HEK293 (cell line): ENCODE data around the gene ROS1.

Experiments used
- CTCF ChIA-PET: fragments of 350-600 bp; formaldehyde crosslinking; extraction: SDS; loops from one replicate; lab custom pipeline; 2021; ENCODE audit warnings: antibody characterized with exemption; lab: Yijun Ruan, JAX
- POLR2A ChIA-PET: fragments of 300-600 bp; formaldehyde crosslinking; extraction: SDS; loops from one replicate; lab custom pipeline; 2020; ENCODE audit warnings: antibody characterized with exemption, inconsistent platforms; lab: Yijun Ruan, JAX
- H3K27ac ChIP-seq: fragments of 200-500 bp; sonication (Bioruptor generic); 2 replicates; pipeline ENCODE4 v1.5.1; 2014; ENCODE audit warnings: low read depth, low read length, control low read depth, inconsistent platforms; ENCODE audit errors: extremely low read depth
- H3K36me3 ChIP-seq, 2 experiments: fragments of 200-500 bp in 1 of 2; sonication (Bioruptor generic) in 1 of 2; 1 replicate in 1 of 2; 2 replicates in 1 of 2; pipeline ENCODE4 v1.5.1; 2014 to 2017; ENCODE audit warnings: inconsistent platforms in 2 of 2, low read length in 2 of 2; ENCODE audit not compliant: control insufficient read depth in 2 of 2, insufficient read depth in 1 of 2
- H3K4me1 ChIP-seq: fragments of 200-500 bp; sonication (Bioruptor generic); 2 replicates; pipeline ENCODE4 v1.5.1; 2014; ENCODE audit warnings: mild to moderate bottlenecking, low read length, inconsistent platforms; ENCODE audit not compliant: control insufficient read depth, insufficient read depth
- H3K4me3 ChIP-seq: 2 replicates; pipeline ENCODE4 v1.5.1; 2011; ENCODE audit warnings: low read depth, mild to moderate bottlenecking, control low read depth, low read length, moderate library complexity
- H3K9me3 ChIP-seq: fragments of 200-500 bp; sonication (Bioruptor generic); 2 replicates; pipeline ENCODE4 v1.5.1; 2014; ENCODE audit warnings: low read depth, low read length, inconsistent platforms; ENCODE audit not compliant: control insufficient read depth, insufficient read depth
- HOXD13 ChIP-seq: sonication (generic); formaldehyde crosslinking; IDR thresholded peaks from 2 replicates; pipeline ENCODE4 v1.8.0; 2022; ENCODE audit warnings: missing genetic modification reagents, borderline replicate concordance
- SP3 ChIP-seq: fragments of 450-650 bp; formaldehyde crosslinking; IDR thresholded peaks from 2 replicates; pipeline ENCODE4 v1.5.1; 2016; ENCODE audit warnings: missing biosample characterization, missing genetic modification characterization
- ZBTB1 ChIP-seq: fragments of 450-650 bp; formaldehyde crosslinking; IDR thresholded peaks from 2 replicates; pipeline ENCODE4 v1.5.1; 2016; ENCODE audit warnings: missing biosample characterization, missing genetic modification characterization
- ZNF10 ChIP-seq: fragments of 450-650 bp; formaldehyde crosslinking; IDR thresholded peaks from 2 replicates; pipeline ENCODE4 v1.5.1; 2017; ENCODE audit warnings: missing biosample characterization, missing genetic modification characterization
- ZNF175 ChIP-seq: fragments of 450-650 bp; formaldehyde crosslinking; IDR thresholded peaks from 2 replicates; pipeline ENCODE4 v1.5.1; 2016; ENCODE audit warnings: missing biosample characterization, missing genetic modification characterization
- ZNF19 ChIP-seq: fragments of 450-650 bp; formaldehyde crosslinking; IDR thresholded peaks from 2 replicates; pipeline ENCODE4; 2016; ENCODE audit warnings: missing biosample characterization, missing genetic modification characterization, low read depth
- ZNF24 ChIP-seq: fragments of 450-650 bp; formaldehyde crosslinking; IDR thresholded peaks from 2 replicates; pipeline ENCODE4 v1.5.1; 2016; ENCODE audit warnings: missing biosample characterization, missing genetic modification characterization
- ZNF391 ChIP-seq: fragments of 450-650 bp; formaldehyde crosslinking; IDR thresholded peaks from 2 replicates; pipeline ENCODE4 v1.5.1; 2016; ENCODE audit warnings: low read depth, missing biosample characterization, missing genetic modification characterization, borderline replicate concordance
- ZNF488 ChIP-seq: fragments of 450-650 bp; formaldehyde crosslinking; IDR thresholded peaks from 2 replicates; pipeline ENCODE4 v1.5.1; 2016; ENCODE audit warnings: missing biosample characterization, missing genetic modification characterization
- ZNF658 ChIP-seq: fragments of 450-650 bp; formaldehyde crosslinking; IDR thresholded peaks from 2 replicates; pipeline ENCODE4; 2016; ENCODE audit warnings: missing biosample characterization, missing genetic modification characterization
- ZNF664 ChIP-seq: fragments of 450-650 bp; formaldehyde crosslinking; IDR thresholded peaks from 2 replicates; pipeline ENCODE4 v1.5.1; 2016; ENCODE audit warnings: missing biosample characterization, missing genetic modification characterization
- ZNF747 ChIP-seq: fragments of 450-650 bp; formaldehyde crosslinking; IDR thresholded peaks from 2 replicates; pipeline ENCODE4 v1.5.1; 2016; ENCODE audit warnings: missing biosample characterization, missing genetic modification characterization
- ZNF76 ChIP-seq: fragments of 450-650 bp; formaldehyde crosslinking; IDR thresholded peaks from 2 replicates; pipeline ENCODE4; 2016; ENCODE audit warnings: low read depth, missing biosample characterization, missing genetic modification characterization, borderline replicate concordance
- ZNF777 ChIP-seq: fragments of 450-650 bp; formaldehyde crosslinking; IDR thresholded peaks from 2 replicates; pipeline ENCODE4 v1.5.1; 2017; ENCODE audit warnings: missing biosample characterization, missing genetic modification characterization, borderline replicate concordance
- ZNF785 ChIP-seq: fragments of 450-650 bp; formaldehyde crosslinking; IDR thresholded peaks from 2 replicates; pipeline ENCODE4 v1.5.1; 2016; ENCODE audit warnings: missing biosample characterization, missing genetic modification characterization
- TF ChIP-seq, protein P1 (sequence below): fragments of 450-650 bp; formaldehyde crosslinking; IDR thresholded peaks from 2 replicates; pipeline ENCODE4 v1.5.1; 2016; ENCODE audit warnings: missing biosample characterization, missing genetic modification characterization, borderline replicate concordance
- TF ChIP-seq, protein P2 (sequence below): fragments of 450-650 bp; formaldehyde crosslinking; IDR thresholded peaks from 2 replicates; pipeline ENCODE4 v1.5.0; 2017; ENCODE audit warnings: missing biosample characterization, missing genetic modification characterization, borderline replicate concordance
- TF ChIP-seq, protein P3 (sequence below): fragments of 450-650 bp; formaldehyde crosslinking; IDR thresholded peaks from 2 replicates; pipeline ENCODE4 v1.5.1; 2017; ENCODE audit warnings: missing biosample characterization, missing genetic modification characterization

The ROS1 gene

GRCh38 chr6:117389227-117390057, 36.3 kb downstream of the ROS1 start:
- TF ChIP-seq ZNF76 (tag by site-specific recombination): no peak
- no peak for TF ChIP-seq ZNF10
- TF ChIP-seq ZNF19 (tag by site-specific recombination): no peak
- no peak for TF ChIP-seq SP3
- no peak for TF ChIP-seq ZNF664
- no peak for TF ChIP-seq ZNF747 (tag by site-specific recombination)
- TF ChIP-seq ZNF658 (tag by site-specific recombination): no peak
- TF ChIP-seq HOXD13 (CRISPR knock-in tag): no peak
- TF ChIP-seq ZNF24 (tag by site-specific recombination): no peak
- TF ChIP-seq, protein P1, sequence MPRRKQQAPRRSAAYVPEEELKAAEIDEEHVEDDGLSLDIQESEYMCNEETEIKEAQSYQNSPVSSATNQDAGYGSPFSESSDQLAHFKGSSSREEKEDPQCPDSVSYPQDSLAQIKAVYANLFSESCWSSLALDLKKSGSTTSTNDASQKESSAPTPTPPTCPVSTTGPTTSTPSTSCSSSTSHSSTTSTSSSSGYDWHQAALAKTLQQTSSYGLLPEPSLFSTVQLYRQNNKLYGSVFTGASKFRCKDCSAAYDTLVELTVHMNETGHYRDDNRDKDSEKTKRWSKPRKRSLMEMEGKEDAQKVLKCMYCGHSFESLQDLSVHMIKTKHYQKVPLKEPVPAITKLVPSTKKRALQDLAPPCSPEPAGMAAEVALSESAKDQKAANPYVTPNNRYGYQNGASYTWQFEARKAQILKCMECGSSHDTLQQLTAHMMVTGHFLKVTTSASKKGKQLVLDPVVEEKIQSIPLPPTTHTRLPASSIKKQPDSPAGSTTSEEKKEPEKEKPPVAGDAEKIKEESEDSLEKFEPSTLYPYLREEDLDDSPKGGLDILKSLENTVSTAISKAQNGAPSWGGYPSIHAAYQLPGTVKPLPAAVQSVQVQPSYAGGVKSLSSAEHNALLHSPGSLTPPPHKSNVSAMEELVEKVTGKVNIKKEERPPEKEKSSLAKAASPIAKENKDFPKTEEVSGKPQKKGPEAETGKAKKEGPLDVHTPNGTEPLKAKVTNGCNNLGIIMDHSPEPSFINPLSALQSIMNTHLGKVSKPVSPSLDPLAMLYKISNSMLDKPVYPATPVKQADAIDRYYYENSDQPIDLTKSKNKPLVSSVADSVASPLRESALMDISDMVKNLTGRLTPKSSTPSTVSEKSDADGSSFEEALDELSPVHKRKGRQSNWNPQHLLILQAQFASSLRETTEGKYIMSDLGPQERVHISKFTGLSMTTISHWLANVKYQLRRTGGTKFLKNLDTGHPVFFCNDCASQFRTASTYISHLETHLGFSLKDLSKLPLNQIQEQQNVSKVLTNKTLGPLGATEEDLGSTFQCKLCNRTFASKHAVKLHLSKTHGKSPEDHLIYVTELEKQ (tag by site-specific recombination): no peak
- TF ChIP-seq, protein P2, sequence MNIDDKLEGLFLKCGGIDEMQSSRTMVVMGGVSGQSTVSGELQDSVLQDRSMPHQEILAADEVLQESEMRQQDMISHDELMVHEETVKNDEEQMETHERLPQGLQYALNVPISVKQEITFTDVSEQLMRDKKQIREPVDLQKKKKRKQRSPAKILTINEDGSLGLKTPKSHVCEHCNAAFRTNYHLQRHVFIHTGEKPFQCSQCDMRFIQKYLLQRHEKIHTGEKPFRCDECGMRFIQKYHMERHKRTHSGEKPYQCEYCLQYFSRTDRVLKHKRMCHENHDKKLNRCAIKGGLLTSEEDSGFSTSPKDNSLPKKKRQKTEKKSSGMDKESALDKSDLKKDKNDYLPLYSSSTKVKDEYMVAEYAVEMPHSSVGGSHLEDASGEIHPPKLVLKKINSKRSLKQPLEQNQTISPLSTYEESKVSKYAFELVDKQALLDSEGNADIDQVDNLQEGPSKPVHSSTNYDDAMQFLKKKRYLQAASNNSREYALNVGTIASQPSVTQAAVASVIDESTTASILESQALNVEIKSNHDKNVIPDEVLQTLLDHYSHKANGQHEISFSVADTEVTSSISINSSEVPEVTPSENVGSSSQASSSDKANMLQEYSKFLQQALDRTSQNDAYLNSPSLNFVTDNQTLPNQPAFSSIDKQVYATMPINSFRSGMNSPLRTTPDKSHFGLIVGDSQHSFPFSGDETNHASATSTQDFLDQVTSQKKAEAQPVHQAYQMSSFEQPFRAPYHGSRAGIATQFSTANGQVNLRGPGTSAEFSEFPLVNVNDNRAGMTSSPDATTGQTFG (tag by site-specific recombination): no peak
- TF ChIP-seq, protein P3, sequence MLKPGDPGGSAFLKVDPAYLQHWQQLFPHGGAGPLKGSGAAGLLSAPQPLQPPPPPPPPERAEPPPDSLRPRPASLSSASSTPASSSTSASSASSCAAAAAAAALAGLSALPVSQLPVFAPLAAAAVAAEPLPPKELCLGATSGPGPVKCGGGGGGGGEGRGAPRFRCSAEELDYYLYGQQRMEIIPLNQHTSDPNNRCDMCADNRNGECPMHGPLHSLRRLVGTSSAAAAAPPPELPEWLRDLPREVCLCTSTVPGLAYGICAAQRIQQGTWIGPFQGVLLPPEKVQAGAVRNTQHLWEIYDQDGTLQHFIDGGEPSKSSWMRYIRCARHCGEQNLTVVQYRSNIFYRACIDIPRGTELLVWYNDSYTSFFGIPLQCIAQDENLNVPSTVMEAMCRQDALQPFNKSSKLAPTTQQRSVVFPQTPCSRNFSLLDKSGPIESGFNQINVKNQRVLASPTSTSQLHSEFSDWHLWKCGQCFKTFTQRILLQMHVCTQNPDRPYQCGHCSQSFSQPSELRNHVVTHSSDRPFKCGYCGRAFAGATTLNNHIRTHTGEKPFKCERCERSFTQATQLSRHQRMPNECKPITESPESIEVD (tag by site-specific recombination): no peak
- no peak for TF ChIP-seq ZNF785 (tag by site-specific recombination)
- no peak for TF ChIP-seq ZNF777 (tag by site-specific recombination)
- TF ChIP-seq ZNF391: no peak
- no peak for TF ChIP-seq ZBTB1 (tag by site-specific recombination)
- TF ChIP-seq ZNF175 (tag by site-specific recombination): no peak
- no peak for TF ChIP-seq ZNF488 (tag by site-specific recombination)
- TF ChIP-seq, all 188 proteins: peak for 0
- no peak overlapping the region for H3K27ac ChIP-seq
- POLR2A ChIA-PET: no interaction called here
- H3K36me3 ChIP-seq: no peaks in the 10 kb centered on the region
- H3K4me3 ChIP-seq: no peak overlapping the region
- no peaks in the 10 kb centered on the region for H3K9me3 ChIP-seq
- CTCF ChIA-PET: interaction anchor here (0.6 to 2.9 kb wide), 4 partner anchors 10 to 1890 kb away, joined by 3 to 9 read pairs (median 3); no protein-coding TSS in a partner anchor
- no peaks in the 10 kb centered on the region for H3K4me1 ChIP-seq
